Muscle layer of duodenum (tissue), 2 donors: ENCODE measurements around the gene UBE2D4.
"Not testable (repeated sequence)": the region's sequence is repeated elsewhere in the genome, so short reads cannot be mapped to it uniquely, and the experiment has no call there.

Source experiments
- H3K27ac ChIP-seq: one replicate; pipeline ENCODE4 v1.7.0; 2013; ENCODE audit warnings: mild to moderate bottlenecking, low read length
- H3K27me3 ChIP-seq: one replicate; pipeline ENCODE4 v1.7.0; 2013; ENCODE audit warnings: low read depth, mild to moderate bottlenecking, control low read depth, low read length
- H3K36me3 ChIP-seq, 2 donors: one replicate each; pipeline ENCODE4 v1.7.0; 2013; ENCODE audit warnings: low read length in 2 of 2, control low read depth in 1 of 2, mild to moderate bottlenecking in 1 of 2; ENCODE audit not compliant: insufficient read depth in 2 of 2, control insufficient read depth in 1 of 2
- H3K4me1 ChIP-seq, 2 donors: one replicate each; pipeline ENCODE4 v1.7.0; 2013; ENCODE audit warnings: low read length in 2 of 2, mild to moderate bottlenecking in 2 of 2, control low read depth in 1 of 2, moderate library complexity in 1 of 2; ENCODE audit not compliant: insufficient read depth in 2 of 2, control insufficient read depth in 1 of 2
- H3K4me3 ChIP-seq, 2 donors: one replicate each; pipeline ENCODE4 v1.7.0; 2013; ENCODE audit warnings: low read length in 2 of 2, low read depth in 1 of 2, mild to moderate bottlenecking in 1 of 2
- H3K9me3 ChIP-seq, 2 donors: one replicate each; pipeline ENCODE4 v1.7.0; 2013; ENCODE audit warnings: low read length in 2 of 2, control low read depth in 1 of 2, mild to moderate bottlenecking in 1 of 2; ENCODE audit not compliant: control insufficient read depth in 1 of 2
- donor health status: healthy.

The UBE2D4 gene

GRCh38 chr7:43891069-43891955 lies 34.9 kb upstream of the UBE2D4 start:
- Histone ChIP-seq H3K4me3 (no peak overlapping the region), H3K4me1 (peaks cover 0 to 14% of the 10 kb centered on the region in 2 donors), H3K9me3 (no peaks in the 10 kb centered on the region), H3K27ac (no peak overlapping the region), H3K27me3 (no peaks in the 10 kb centered on the region), H3K36me3 (peaks cover 0 to 2% of the 10 kb centered on the region in 2 donors)

GRCh38 chr7:43895847-43896415 lies 30.3 kb upstream of the UBE2D4 start:
- no peaks in the 10 kb centered on the region for H3K9me3 ChIP-seq
- H3K4me3 ChIP-seq: no peak overlapping the region
- H3K36me3 ChIP-seq: no peaks in the 10 kb centered on the region
- H3K4me1 ChIP-seq: peaks cover 0 to 3% of the 10 kb centered on the region in 2 donors
- H3K27me3 ChIP-seq: no peaks in the 10 kb centered on the region
- no peak overlapping the region for H3K27ac ChIP-seq

GRCh38 chr7:43898571-43898970 lies 27.7 kb upstream of the UBE2D4 start:
- H3K36me3 ChIP-seq: not testable (repeated sequence)

GRCh38 chr7:43902542-43903054 lies 23.6 kb upstream of the UBE2D4 start:
- Histone ChIP-seq H3K27me3 (no peaks in the 10 kb centered on the region), H3K27ac (no peak overlapping the region), H3K4me1 (peaks cover 13 to 15% of the 10 kb centered on the region in 2 donors), H3K36me3 (no peaks in the 10 kb centered on the region), H3K9me3 (no peaks in the 10 kb centered on the region), H3K4me3 (no peak overlapping the region)

More at GRCh38 chr7:43898571-43898970, 27.7 kb upstream of the UBE2D4 start:
- not testable (repeated sequence) for H3K4me3 ChIP-seq, H3K9me3 ChIP-seq, H3K27ac ChIP-seq, H3K4me1 ChIP-seq, H3K27me3 ChIP-seq

- peak overlapping the region; percentile 31 to 75 for H3K4me3 ChIP-seq
- H3K36me3 ChIP-seq: no peaks in the 10 kb centered on the region
- H3K27me3 ChIP-seq: no peaks in the 10 kb centered on the region
- H3K4me1 ChIP-seq: peaks cover 13 to 15% of the 10 kb centered on the region in 2 donors
- no peaks in the 10 kb centered on the region for H3K9me3 ChIP-seq
- H3K27ac ChIP-seq: no peak overlapping the region
These were observed 21.6 kb upstream of the UBE2D4 start for GRCh38 chr7:43904533-43905208.

GRCh38 chr7:43905209-43905946 lies 20.9 kb upstream of the UBE2D4 start:
- Histone ChIP-seq H3K4me3 (peak overlapping the region; percentile 65 to 75), H3K36me3 (no peaks in the 10 kb centered on the region), H3K27ac (peak overlapping the region; percentile 83), H3K27me3 (no peaks in the 10 kb centered on the region), H3K4me1 (peaks cover 13 to 15% of the 10 kb centered on the region in 2 donors), H3K9me3 (no peaks in the 10 kb centered on the region)

- H3K27ac ChIP-seq: peak overlapping the region; percentile 83
These were observed 20.3 kb upstream of the UBE2D4 start for GRCh38 chr7:43905956-43906330.

GRCh38 chr7:43906331-43907010 lies 19.8 kb upstream of the UBE2D4 start, which contains the start of gene URGCP:
Gene URGCP (minus strand): TSS chr7:43906596. CDS start chr7:43906575, 21 bp downstream.
- Histone ChIP-seq H3K9me3 (no peaks in the 10 kb centered on the region), H3K36me3 (no peaks in the 10 kb centered on the region), H3K27me3 (no peaks in the 10 kb centered on the region), H3K4me1 (peaks cover 13 to 15% of the 10 kb centered on the region in 2 donors), H3K4me3 (peak within 1 kb of the TSS; percentile 65 to 75), H3K27ac (peak within 1 kb of the TSS; percentile 83)

More at GRCh38 chr7:43905956-43906330, 20.3 kb upstream of the UBE2D4 start:
- no peaks in the 10 kb centered on the region for H3K36me3 ChIP-seq
- no peaks in the 10 kb centered on the region for H3K9me3 ChIP-seq
- peak overlapping the region; percentile 65 to 75 for H3K4me3 ChIP-seq
- peaks cover 13 to 15% of the 10 kb centered on the region in 2 donors for H3K4me1 ChIP-seq
- H3K27me3 ChIP-seq: no peaks in the 10 kb centered on the region

- Histone ChIP-seq H3K4me3 (no peak overlapping the region), H3K27me3 (no peaks in the 10 kb centered on the region), H3K36me3 (no peaks in the 10 kb centered on the region), H3K4me1 (no peaks in the 10 kb centered on the region), H3K27ac (no peak overlapping the region), H3K9me3 (no peaks in the 10 kb centered on the region)
These were observed 11.4 kb upstream of the UBE2D4 start for GRCh38 chr7:43914795-43915194.

GRCh38 chr7:43915907-43916306 lies 10.3 kb upstream of the UBE2D4 start:
- Histone ChIP-seq H3K4me3 (no peak overlapping the region), H3K9me3 (no peaks in the 10 kb centered on the region), H3K4me1 (no peaks in the 10 kb centered on the region)

More at GRCh38 chr7:43915907-43916306, 10.3 kb upstream of the UBE2D4 start:
- H3K36me3 ChIP-seq: no peaks in the 10 kb centered on the region
- H3K27me3 ChIP-seq: no peaks in the 10 kb centered on the region
- H3K27ac ChIP-seq: no peak overlapping the region
